T-helper 1 cell treated with Interleukin-12 subunit alpha and Interleukin-12 subunit beta and Interleukin-4 antibody, amounts not matched to agents 30 μg/mL and 1 μg/mL, for 36 hours (primary cell): Measurements from ENCODE around the gene KRTAP29-1.
"Not testable (repeated sequence)": the region's sequence is repeated elsewhere in the genome, so short reads cannot be mapped to it uniquely, and the experiment has no call there.

Experiments used
- H3K27ac Mint-ChIP-seq: one replicate; pipeline ENCODE4 v1.8.0; 2021; ENCODE audit warnings: mild to moderate bottlenecking, mixed read lengths
- H3K27me3 Mint-ChIP-seq: one replicate; pipeline ENCODE4 v1.8.0; 2021; ENCODE audit warnings: low read depth, mixed read lengths
- H3K36me3 Mint-ChIP-seq: one replicate; pipeline ENCODE4 v1.8.0; 2021; ENCODE audit warnings: low read depth, mixed read lengths
- H3K4me1 Mint-ChIP-seq: one replicate; pipeline ENCODE4 v1.8.0; 2021; ENCODE audit warnings: low read depth, mixed read lengths
- H3K4me3 Mint-ChIP-seq: one replicate; pipeline ENCODE4 v1.8.0; 2021; ENCODE audit warnings: mild to moderate bottlenecking, moderate library complexity, mixed read lengths
- H3K9me3 Mint-ChIP-seq: one replicate; pipeline ENCODE4 v1.8.0; 2021; ENCODE audit warnings: mixed read lengths

KRTAP29-1 gene

GRCh38 chr17:41296846-41297245 is 5.8 kb downstream of the KRTAP29-1 start:
- H3K4me3 Mint-ChIP-seq, result no peak overlapping the region
- H3K9me3 Mint-ChIP-seq, result no peaks in the 10 kb centered on the region
- peaks cover 15% of the 10 kb centered on the region for H3K27me3 Mint-ChIP-seq
- no peaks in the 10 kb centered on the region for H3K36me3 Mint-ChIP-seq
- no peaks in the 10 kb centered on the region for H3K4me1 Mint-ChIP-seq
- H3K27ac Mint-ChIP-seq, result no peak overlapping the region

- no peaks in the 10 kb centered on the region for H3K4me1 Mint-ChIP-seq
- H3K27me3 Mint-ChIP-seq, result peaks cover 20% of the 10 kb centered on the region
- no peaks in the 10 kb centered on the region for H3K9me3 Mint-ChIP-seq
- H3K36me3 Mint-ChIP-seq, result no peaks in the 10 kb centered on the region
- H3K27ac Mint-ChIP-seq, result no peak overlapping the region
- no peak overlapping the region for H3K4me3 Mint-ChIP-seq
Measured at GRCh38 chr17:41294016-41294415, 8.6 kb downstream of the KRTAP29-1 start.

GRCh38 chr17:41287050-41287449 is 15.6 kb downstream of the KRTAP29-1 start:
- Mint-ChIP-seq H3K36me3 (no peaks in the 10 kb centered on the region), H3K27ac (no peak overlapping the region), H3K27me3 (peaks cover 16% of the 10 kb centered on the region), H3K9me3 (no peaks in the 10 kb centered on the region), H3K4me1 (no peaks in the 10 kb centered on the region), H3K4me3 (no peak overlapping the region)

GRCh38 chr17:41284546-41284945 is 18.1 kb downstream of the KRTAP29-1 start:
- Mint-ChIP-seq H3K36me3 (no peaks in the 10 kb centered on the region), H3K27ac (no peak overlapping the region), H3K9me3 (no peaks in the 10 kb centered on the region), H3K4me3 (no peak overlapping the region), H3K4me1 (no peaks in the 10 kb centered on the region), H3K27me3 (peaks cover 11% of the 10 kb centered on the region)

GRCh38 chr17:41284043-41284442 is 18.6 kb downstream of the KRTAP29-1 start:
- no peak overlapping the region for H3K27ac Mint-ChIP-seq
- H3K36me3 Mint-ChIP-seq, result no peaks in the 10 kb centered on the region
- H3K4me3 Mint-ChIP-seq, result no peak overlapping the region
- no peaks in the 10 kb centered on the region for H3K4me1 Mint-ChIP-seq
- peaks cover 11% of the 10 kb centered on the region for H3K27me3 Mint-ChIP-seq
- H3K9me3 Mint-ChIP-seq, result no peaks in the 10 kb centered on the region

GRCh38 chr17:41278176-41278955 is 24.3 kb downstream of the KRTAP29-1 start:
- Mint-ChIP-seq H3K36me3 (no peaks in the 10 kb centered on the region), H3K4me1 (no peaks in the 10 kb centered on the region), H3K27ac (no peak overlapping the region), H3K4me3 (no peak overlapping the region), H3K9me3 (no peaks in the 10 kb centered on the region), H3K27me3 (peaks cover 14% of the 10 kb centered on the region)

- H3K9me3 Mint-ChIP-seq, H3K4me3 Mint-ChIP-seq, H3K36me3 Mint-ChIP-seq, H3K27ac Mint-ChIP-seq, H3K4me1 Mint-ChIP-seq: not testable (repeated sequence)
- peaks cover 11% of the 10 kb centered on the region for H3K27me3 Mint-ChIP-seq
Measured at GRCh38 chr17:41275648-41276190, 26.9 kb downstream of the KRTAP29-1 start, which contains the start of gene KRTAP9-7. Gene KRTAP9-7, plus strand, starts transcription at chr17:41275698. Its CDS starts 0 bp downstream, at chr17:41275698.

GRCh38 chr17:41271858-41272257 is 30.8 kb downstream of the KRTAP29-1 start:
- Mint-ChIP-seq H3K27ac (no peak overlapping the region), H3K9me3 (no peaks in the 10 kb centered on the region), H3K4me1 (no peaks in the 10 kb centered on the region), H3K27me3 (peaks cover 8% of the 10 kb centered on the region), H3K36me3 (no peaks in the 10 kb centered on the region), H3K4me3 (no peak overlapping the region)

- not testable (repeated sequence) for H3K27me3 Mint-ChIP-seq, H3K9me3 Mint-ChIP-seq, H3K27ac Mint-ChIP-seq, H3K4me3 Mint-ChIP-seq, H3K4me1 Mint-ChIP-seq, H3K36me3 Mint-ChIP-seq
Measured at GRCh38 chr17:41271323-41271722, 31.3 kb downstream of the KRTAP29-1 start.

- peaks cover 11% of the 10 kb centered on the region for H3K27me3 Mint-ChIP-seq
- H3K36me3 Mint-ChIP-seq, result no peaks in the 10 kb centered on the region
- no peaks in the 10 kb centered on the region for H3K9me3 Mint-ChIP-seq
- no peaks in the 10 kb centered on the region for H3K4me1 Mint-ChIP-seq
- no peak overlapping the region for H3K4me3 Mint-ChIP-seq
- no peak overlapping the region for H3K27ac Mint-ChIP-seq
Measured at GRCh38 chr17:41267711-41268110, 34.9 kb downstream of the KRTAP29-1 start.

GRCh38 chr17:41265078-41265477 is 37.6 kb downstream of the KRTAP29-1 start, which contains the start of gene KRTAP9-6:
Gene KRTAP9-6, plus strand, starts transcription at chr17:41265378. Its CDS starts 0 bp downstream, at chr17:41265378.
- no peaks in the 10 kb centered on the region for H3K36me3 Mint-ChIP-seq
- no peaks in the 10 kb centered on the region for H3K9me3 Mint-ChIP-seq
- no peak within 1 kb of the TSS for H3K27ac Mint-ChIP-seq
- H3K4me1 Mint-ChIP-seq, result no peaks in the 10 kb centered on the region
- no peak within 1 kb of the TSS for H3K4me3 Mint-ChIP-seq
- peaks cover 33% of the 10 kb centered on the region for H3K27me3 Mint-ChIP-seq

- H3K36me3 Mint-ChIP-seq, result no peaks in the 10 kb centered on the region
- no peaks in the 10 kb centered on the region for H3K9me3 Mint-ChIP-seq
- H3K4me3 Mint-ChIP-seq, result no peak overlapping the region
- no peak overlapping the region for H3K27ac Mint-ChIP-seq
- no peaks in the 10 kb centered on the region for H3K4me1 Mint-ChIP-seq
- H3K27me3 Mint-ChIP-seq, result peaks cover 35% of the 10 kb centered on the region
Measured at GRCh38 chr17:41264599-41264998, 38.1 kb downstream of the KRTAP29-1 start.

GRCh38 chr17:41263212-41263611 is 39.4 kb downstream of the KRTAP29-1 start:
- Mint-ChIP-seq H3K27ac (no peak overlapping the region), H3K36me3 (no peaks in the 10 kb centered on the region), H3K9me3 (no peaks in the 10 kb centered on the region), H3K4me3 (no peak overlapping the region), H3K27me3 (peaks cover 48% of the 10 kb centered on the region), H3K4me1 (no peaks in the 10 kb centered on the region)

GRCh38 chr17:41258406-41258805 is 44.2 kb downstream of the KRTAP29-1 start:
- no peaks in the 10 kb centered on the region for H3K9me3 Mint-ChIP-seq
- no peaks in the 10 kb centered on the region for H3K4me1 Mint-ChIP-seq
- no peaks in the 10 kb centered on the region for H3K36me3 Mint-ChIP-seq
- peaks cover 58% of the 10 kb centered on the region for H3K27me3 Mint-ChIP-seq
- no peak overlapping the region for H3K27ac Mint-ChIP-seq
- no peak overlapping the region for H3K4me3 Mint-ChIP-seq

- Mint-ChIP-seq H3K27ac (no peak overlapping the region), H3K9me3 (no peaks in the 10 kb centered on the region), H3K36me3 (no peaks in the 10 kb centered on the region), H3K4me3 (no peak overlapping the region), H3K27me3 (peaks cover 52% of the 10 kb centered on the region), H3K4me1 (no peaks in the 10 kb centered on the region)
Measured at GRCh38 chr17:41256291-41256685, 46.4 kb downstream of the KRTAP29-1 start.
